ENCODE results near the gene CC2D1B.

CC2D1B gene

GRCh38 chr1:52365746-52366516 is at the start of gene CC2D1B:
Gene CC2D1B (minus strand): TSS chr1:52366205. CDS start chr1:52364620, 1,585 bp downstream.
- Histone ChIP-seq H3K4me3 (peak within 1 kb of the TSS; percentile 91), H3K27ac (peak within 1 kb of the TSS; percentile 89), H3K4me1 (peaks cover 30% of the 10 kb centered on the region), H3K9ac (peak within 1 kb of the TSS; percentile 90), H3K27me3 (peaks cover 4% of the 10 kb centered on the region; the same call in 1 of the 2 replicates), H3K36me3 (peaks cover 36% of the 10 kb centered on the region), H3K4me2 (peak within 1 kb of the TSS; percentile 93), H3K9me3 (no peaks in the 10 kb centered on the region), H4K20me1 (peaks cover 15% of the 10 kb centered on the region; the same call in 1 of the 2 replicates)
- no peak for TF ChIP-seq Cebpa-rat (IDR thresholded peaks at IDR 0.05)

DNA sequence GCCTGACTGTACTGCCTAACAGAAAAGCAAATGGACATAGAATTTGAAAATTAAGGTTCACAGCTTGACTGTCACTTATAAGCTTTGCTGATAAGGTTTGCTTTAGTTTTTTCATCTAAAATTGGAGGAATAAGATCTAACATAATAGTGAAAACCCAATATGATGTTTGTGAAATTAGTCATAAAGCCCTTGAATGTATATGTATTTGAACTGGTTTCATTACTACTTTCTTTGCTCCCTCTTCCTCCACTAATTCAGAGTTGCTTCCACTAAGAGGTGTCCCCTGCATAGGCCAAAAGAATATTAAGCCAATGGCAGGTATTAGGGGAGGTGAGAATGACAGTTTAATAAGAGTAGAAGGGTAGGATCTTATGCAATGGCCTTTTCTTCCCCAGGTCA is 48.9 kb upstream of the CC2D1B start:
- no peak for TF ChIP-seq Cebpa-rat (IDR thresholded peaks at IDR 0.05)
- H3K27ac ChIP-seq = no peak overlapping the region
- no peaks in the 10 kb centered on the region for H3K4me1 ChIP-seq
- no peak overlapping the region for H3K4me2 ChIP-seq
- no peak overlapping the region for H3K9ac ChIP-seq
- H4K20me1 ChIP-seq = 0 out of 2 replicates have a peak, but pooled peaks cover 9% of the 10 kb centered on the region
- peaks cover 100% of the 10 kb centered on the region for H3K36me3 ChIP-seq
- no peak overlapping the region for H3K4me3 ChIP-seq
- H3K27me3 ChIP-seq = no peaks in the 10 kb centered on the region
- no peaks in the 10 kb centered on the region for H3K9me3 ChIP-seq

- no peaks in the 10 kb centered on the region for H3K27me3 ChIP-seq
- no peaks in the 10 kb centered on the region for H3K4me1 ChIP-seq
- H3K27ac ChIP-seq = no peak overlapping the region
- no peak overlapping the region for H3K9ac ChIP-seq
- 0 out of 2 replicates have a peak, but pooled peaks cover 9% of the 10 kb centered on the region for H4K20me1 ChIP-seq
- H3K4me3 ChIP-seq = no peak overlapping the region
- H3K9me3 ChIP-seq = no peaks in the 10 kb centered on the region
- no peak overlapping the region for H3K4me2 ChIP-seq
- TF ChIP-seq Cebpa-rat (IDR thresholded peaks at IDR 0.05) = no peak
- H3K36me3 ChIP-seq = peaks cover 99% of the 10 kb centered on the region
These were observed 47.5 kb upstream of the CC2D1B start for GRCh38 chr1:52413410-52413989.

DNA sequence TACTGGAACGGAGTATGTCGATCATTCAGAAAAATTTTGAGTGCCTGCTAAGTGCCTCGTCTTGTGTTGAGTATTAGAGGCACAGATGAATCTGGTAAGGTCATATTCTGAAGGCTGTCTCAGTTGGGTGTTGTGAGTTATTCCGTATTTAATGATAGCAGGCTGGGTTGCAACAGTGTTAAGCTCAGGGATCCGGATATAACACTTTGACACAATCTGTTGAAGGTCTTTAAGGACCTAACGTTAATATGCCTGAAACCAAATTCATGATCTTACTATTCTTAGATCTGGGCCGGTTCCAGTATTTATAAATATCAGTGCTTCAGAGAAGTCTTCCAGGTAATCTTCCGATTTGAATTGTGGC is 39.0 kb upstream of the CC2D1B start:
- H3K27me3 ChIP-seq = no peaks in the 10 kb centered on the region
- peak overlapping the region; percentile 84 for H3K4me3 ChIP-seq
- peaks cover 37% of the 10 kb centered on the region for H3K4me1 ChIP-seq
- peak overlapping the region; percentile 95 for H3K9ac ChIP-seq
- TF ChIP-seq Cebpa-rat (IDR thresholded peaks at IDR 0.05) = no peak
- no peaks in the 10 kb centered on the region for H3K9me3 ChIP-seq
- H3K27ac ChIP-seq = peak overlapping the region; percentile 94
- H3K4me2 ChIP-seq = peak overlapping the region; percentile 75
- peaks cover 17% of the 10 kb centered on the region; the same call in 1 of the 2 replicates for H4K20me1 ChIP-seq
- peaks cover 66% of the 10 kb centered on the region for H3K36me3 ChIP-seq

DNA sequence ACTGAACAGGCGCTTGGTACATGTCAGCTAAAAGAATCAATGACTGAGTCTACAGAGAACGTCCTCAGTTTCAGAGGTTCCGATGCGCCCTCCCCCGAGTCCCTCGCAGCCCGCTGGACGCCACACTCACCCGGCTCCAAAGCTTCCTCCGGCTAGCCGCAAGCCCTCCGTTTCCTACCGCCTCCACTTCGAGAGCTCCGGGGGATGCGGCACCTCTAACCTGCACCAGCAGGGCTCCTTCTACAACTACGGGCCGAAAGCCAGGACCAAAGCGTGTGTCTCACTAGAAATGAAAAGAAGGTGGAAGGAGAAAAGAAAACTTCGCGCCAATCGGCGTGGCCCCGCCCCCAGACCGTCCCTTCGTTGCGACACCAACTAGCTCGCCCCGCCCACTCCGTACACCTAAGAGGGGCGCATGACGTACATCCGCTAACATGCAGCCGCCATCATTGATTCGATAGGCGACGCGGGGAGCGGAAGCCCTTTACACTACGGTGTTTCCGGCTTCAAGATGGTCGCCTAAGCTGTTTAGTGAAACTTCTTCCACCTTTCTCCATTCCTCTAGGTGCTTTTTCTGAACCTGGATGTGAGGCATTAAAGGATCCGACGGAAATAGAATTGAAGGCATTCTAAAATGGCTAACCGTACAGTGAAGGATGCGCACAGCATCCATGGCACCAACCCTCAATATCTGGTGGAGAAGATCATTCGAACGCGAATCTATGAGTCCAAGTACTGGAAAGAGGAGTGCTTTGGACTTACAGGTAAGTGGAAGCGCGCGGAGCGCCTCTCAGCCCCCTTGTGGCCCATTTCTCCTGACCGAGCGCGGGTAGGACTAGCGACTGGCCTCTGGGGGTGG is 38.3 kb upstream of the CC2D1B start, which contains the start of the genes ORC1 and PRPF38A:
Gene ORC1 (minus strand): TSS at position 308 of the 859 bp plus-strand sequence. CDS start 2,200 bp downstream, outside the sequence.
Gene PRPF38A (plus strand): TSS at position 487 of the 859 bp plus-strand sequence. CDS start 148 bp downstream, at position 635.
- peak; percentile 98 for TF ChIP-seq Cebpa-rat (IDR thresholded peaks at IDR 0.05)
- Histone ChIP-seq H4K20me1 (peaks cover 17% of the 10 kb centered on the region; the same call in 1 of the 2 replicates), H3K27ac (peak within 1 kb of the TSS; percentile 94), H3K4me1 (peaks cover 37% of the 10 kb centered on the region), H3K9me3 (no peaks in the 10 kb centered on the region), H3K9ac (peak within 1 kb of the TSS; percentile 95), H3K4me2 (peak within 1 kb of the TSS; percentile 90), H3K36me3 (peaks cover 68% of the 10 kb centered on the region), H3K27me3 (no peaks in the 10 kb centered on the region), H3K4me3 (peak within 1 kb of the TSS; percentile 84)

GRCh38 chr1:52403566-52404115 is 37.6 kb upstream of the CC2D1B start:
- Histone ChIP-seq H3K27me3 (no peaks in the 10 kb centered on the region), H3K9ac (peak overlapping the region; percentile 95), H3K4me2 (peak overlapping the region; percentile 90), H3K36me3 (peaks cover 67% of the 10 kb centered on the region), H4K20me1 (peaks cover 17% of the 10 kb centered on the region; the same call in 1 of the 2 replicates), H3K4me3 (peak overlapping the region; percentile 84), H3K9me3 (no peaks in the 10 kb centered on the region), H3K27ac (peak overlapping the region; percentile 94), H3K4me1 (peaks cover 37% of the 10 kb centered on the region)
- no peak for TF ChIP-seq Cebpa-rat (IDR thresholded peaks at IDR 0.05)

GRCh38 chr1:52402860-52403240 is 36.8 kb upstream of the CC2D1B start:
- H3K27ac ChIP-seq = no peak overlapping the region; the same call in 1 of the 2 replicates

GRCh38 chr1:52400131-52400530 is 34.1 kb upstream of the CC2D1B start:
- peaks cover 73% of the 10 kb centered on the region for H3K36me3 ChIP-seq
- H3K27ac ChIP-seq = no peak overlapping the region
- H3K4me2 ChIP-seq = no peak overlapping the region
- H4K20me1 ChIP-seq = peaks cover 1% of the 10 kb centered on the region; the same call in 1 of the 2 replicates
- H3K27me3 ChIP-seq = no peaks in the 10 kb centered on the region
- H3K9me3 ChIP-seq = no peaks in the 10 kb centered on the region
- TF ChIP-seq Cebpa-rat (IDR thresholded peaks at IDR 0.05) = no peak
- H3K4me1 ChIP-seq = peaks cover 19% of the 10 kb centered on the region
- no peak overlapping the region for H3K4me3 ChIP-seq
- H3K9ac ChIP-seq = no peak overlapping the region

More at GRCh38 chr1:52402860-52403240, 36.8 kb upstream of the CC2D1B start:
- Histone ChIP-seq H3K27me3 (no peaks in the 10 kb centered on the region), H3K9me3 (no peaks in the 10 kb centered on the region), H3K36me3 (peaks cover 67% of the 10 kb centered on the region), H3K4me3 (peak overlapping the region; percentile 84), H3K9ac (peak overlapping the region; percentile 95), H4K20me1 (peaks cover 17% of the 10 kb centered on the region), H3K4me2 (peak overlapping the region; percentile 90), H3K4me1 (peaks cover 37% of the 10 kb centered on the region)
- TF ChIP-seq Cebpa-rat (IDR thresholded peaks at IDR 0.05) = no peak

DNA sequence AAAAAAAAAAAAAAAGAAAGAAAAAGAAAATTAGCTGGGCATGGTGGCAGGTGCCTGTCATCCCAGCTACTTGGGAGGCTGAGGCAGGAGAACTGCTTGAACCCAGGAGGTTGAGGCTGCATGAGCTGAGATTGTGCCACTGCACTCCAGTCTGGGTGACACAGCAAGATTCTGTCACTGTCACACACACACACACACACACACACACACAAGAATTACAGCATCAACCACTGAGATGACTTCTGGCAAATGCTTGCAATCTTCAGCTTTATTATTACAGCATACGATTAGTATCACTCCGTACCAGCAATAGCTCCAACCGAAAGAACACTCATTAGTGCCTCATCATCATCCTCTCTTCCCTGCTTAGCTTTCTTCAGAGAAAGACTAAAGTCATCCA is 33.6 kb upstream of the CC2D1B start:
- Histone ChIP-seq H4K20me1 (no peaks in the 10 kb centered on the region; the same call in 1 of the 2 replicates), H3K4me1 (peaks cover 19% of the 10 kb centered on the region), H3K9me3 (no peaks in the 10 kb centered on the region), H3K27me3 (no peaks in the 10 kb centered on the region), H3K27ac (no peak overlapping the region), H3K36me3 (peaks cover 78% of the 10 kb centered on the region), H3K9ac (no peak overlapping the region), H3K4me3 (no peak overlapping the region), H3K4me2 (no peak overlapping the region)
- TF ChIP-seq Cebpa-rat (IDR thresholded peaks at IDR 0.05) = no peak

Measured in BLaER1 (cell line).